Activated CD4-positive, alpha-beta T cell treated with anti-CD3 and anti-CD28 coated beads for 4 hours (primary cell): ENCODE results near the gene EML1.

Experiments
- DNase-seq, 2 donors: peaks; one replicate each; pipeline ENCODE4 v3.0.0-alpha.2; 2020

The EML1 gene

GRCh38 chr14:99971087-99971940 is 178.1 kb downstream of the EML1 start:
- DNase-seq = peak; percentile 83 to 88

DNA sequence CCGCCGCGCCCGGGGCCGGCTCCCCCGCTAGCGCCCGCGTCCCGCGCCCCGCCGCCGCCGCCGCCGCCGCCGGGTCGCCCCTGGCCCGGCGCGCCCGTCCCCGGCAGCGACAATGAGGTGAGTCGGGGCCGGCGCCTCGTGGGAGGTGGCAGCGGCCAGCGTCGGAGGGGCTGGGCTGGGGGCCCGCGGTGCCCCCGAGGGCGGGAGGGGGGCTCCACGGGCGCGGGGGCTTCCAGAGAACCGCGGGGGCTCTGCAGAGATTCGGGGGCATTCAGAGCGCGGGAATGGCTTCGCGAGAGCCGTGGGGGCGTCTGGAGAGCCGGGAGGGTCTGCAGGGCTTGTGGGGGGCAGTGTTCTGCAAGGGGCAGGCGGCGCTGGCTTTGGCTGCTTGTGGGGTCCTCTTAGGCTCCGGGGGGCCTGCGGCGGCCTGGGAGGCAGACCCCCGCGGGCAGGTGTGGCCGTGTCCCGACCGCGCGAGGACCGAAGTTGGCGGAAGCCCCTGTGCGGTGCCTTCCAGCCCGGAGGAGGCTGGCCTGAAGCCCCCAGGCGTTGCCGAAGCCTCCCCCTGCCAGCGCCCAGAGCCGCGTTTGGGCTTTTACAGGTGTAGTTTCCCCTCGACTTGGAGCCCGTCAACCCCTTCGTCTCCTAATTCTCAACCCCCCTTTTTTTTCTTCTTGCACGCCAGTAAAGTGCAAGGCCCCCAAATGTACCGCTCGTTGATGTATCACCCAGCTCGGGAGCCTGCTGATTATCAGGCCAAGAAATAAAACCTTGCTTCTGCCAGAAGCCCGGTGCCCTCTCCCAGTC is 178.9 kb downstream of the EML1 start:
- peak in 1 of 2 donors; percentile 18 for DNase-seq

GRCh38 chr14:99972748-99973466 is 179.7 kb downstream of the EML1 start:
- no peak for DNase-seq

GRCh38 chr14:99975190-99975589 is 182.0 kb downstream of the EML1 start:
- no peak for DNase-seq

- no peak for DNase-seq
Observed at GRCh38 chr14:99976021-99976420, 182.8 kb downstream of the EML1 start.

- DNase-seq = no peak
Observed at GRCh38 chr14:99976681-99977080, 183.5 kb downstream of the EML1 start.

GRCh38 chr14:99980299-99980698 is 187.1 kb downstream of the EML1 start:
- DNase-seq = no peak

- no peak for DNase-seq
Observed at GRCh38 chr14:99981806-99982205, 188.6 kb downstream of the EML1 start.

- peak; percentile 60 to 67 for DNase-seq
Observed at GRCh38 chr14:99982537-99983250, 189.5 kb downstream of the EML1 start.

GRCh38 chr14:99983251-99984015 is 190.2 kb downstream of the EML1 start:
- no peak for DNase-seq

DNA sequence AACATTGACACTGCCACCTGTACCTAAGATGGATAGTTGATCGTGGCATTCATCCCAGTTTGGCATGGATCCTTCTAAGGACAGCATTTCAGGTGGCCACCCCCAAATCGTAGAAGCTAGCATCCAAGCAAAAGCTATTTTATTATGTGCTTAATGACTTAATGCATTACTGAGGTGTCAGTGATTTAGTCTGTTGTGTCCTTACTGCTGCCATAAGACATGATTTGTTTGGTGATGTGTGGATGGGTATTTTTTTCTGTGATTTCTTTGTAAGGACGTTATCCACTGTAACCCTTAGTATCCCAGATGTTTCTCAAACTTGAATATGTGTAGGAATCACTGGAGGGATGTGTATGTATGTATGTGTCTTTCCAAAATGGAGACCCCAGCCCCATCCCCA is 190.8 kb downstream of the EML1 start:
- DNase-seq = no peak

DNA sequence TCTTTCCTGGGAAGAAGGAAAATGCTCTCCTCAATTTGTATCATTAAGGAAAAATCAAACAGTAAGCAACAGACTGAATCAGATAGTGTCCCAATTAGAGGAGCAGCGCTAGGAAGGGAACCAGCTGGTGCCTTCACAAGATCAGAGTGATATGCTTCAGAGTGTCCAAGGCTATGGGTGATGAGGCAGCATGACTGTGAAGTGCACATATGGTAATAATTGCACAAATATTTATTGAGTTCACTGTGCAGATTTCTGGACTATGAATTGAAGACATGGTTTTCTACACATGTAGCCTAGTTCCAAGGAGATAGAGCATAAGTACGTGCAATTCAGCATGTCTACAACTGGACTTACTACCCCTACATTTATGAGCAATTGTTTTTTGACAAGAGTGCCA is 193.2 kb downstream of the EML1 start:
- DNase-seq = no peak

GRCh38 chr14:99989032-99989431 is 195.8 kb downstream of the EML1 start:
- DNase-seq = no peak

- no peak for DNase-seq
Observed at GRCh38 chr14:99990268-99991170, 197.3 kb downstream of the EML1 start.

DNA sequence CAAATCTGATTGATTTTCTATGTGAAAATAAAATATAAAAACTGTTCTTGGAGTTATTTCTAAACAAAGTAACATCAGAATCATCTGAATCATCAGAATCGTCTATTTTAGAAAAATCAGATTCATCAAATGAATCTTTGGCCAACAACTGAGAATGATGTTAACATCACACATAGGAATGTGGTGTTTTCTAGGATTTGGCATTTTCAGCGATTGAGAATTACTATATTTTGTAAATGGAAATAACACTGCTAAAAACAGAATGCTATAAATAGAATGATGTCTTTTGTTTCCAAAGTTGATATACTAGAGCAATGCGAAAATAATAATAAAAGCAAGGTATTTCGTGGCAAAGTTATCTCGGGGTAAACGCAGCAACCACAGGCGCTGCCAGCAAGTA is 198.1 kb downstream of the EML1 start:
- no peak for DNase-seq
